IMR-90 (cell line): ENCODE measurements around the gene KRT71. TPM values are rescaled to one million over a fixed set of nuclear protein-coding genes. Genes with fewer than 3 reads are reported as not detected.

ENCODE experiments used
- ATAC-seq: fragments of 200-7000 bp; cut with Tn5 transposase; 2 replicates; pipeline ENCODE4 v1.9.1; 2020; ENCODE audit warnings: low read depth, mild to moderate bottlenecking, moderate library complexity
- BruUV-seq: library from RNA; stranded (reverse); fragments of 400-500 nt; replicated peaks from 2 replicates; lab custom pipeline; 2021; lab: Mats Ljungman, UMichigan
- CTCF ChIA-PET: fragments of 300-600 bp; formaldehyde crosslinking; extraction: SDS; loops from one replicate; lab custom pipeline; 2021; ENCODE audit warnings: antibody characterized with exemption; lab: Yijun Ruan, JAX
- POLR2A ChIA-PET: fragments of 300-600 bp; sonication (Branson Sonifier 250); formaldehyde crosslinking; loops from one replicate; lab custom pipeline; 2022; ENCODE audit warnings: antibody characterized with exemption; ENCODE audit not compliant: unreplicated experiment; lab: Charles Lee
- DNase-seq: peaks from one replicate; pipeline ENCODE4 v3.0.0; 2013
- H2AFZ ChIP-seq: replicated peaks from 2 replicates; pipeline ENCODE3; 2013; ENCODE audit warnings: low read length, mild to moderate bottlenecking; ENCODE audit not compliant: poor library complexity
- H2AK5ac ChIP-seq: 2 replicates; pipeline ENCODE4 v1.6.1; 2013; ENCODE audit warnings: low read depth, low read length, inconsistent platforms
- H2AK9ac ChIP-seq: replicated peaks from 2 replicates; pipeline ENCODE3; 2013; ENCODE audit warnings: mild to moderate bottlenecking, low read depth, low read length, moderate library complexity; ENCODE audit not compliant: poor library complexity
- H2BK120ac ChIP-seq: 2 replicates; pipeline ENCODE4 v1.6.1; 2013; ENCODE audit warnings: low read depth, low read length, inconsistent platforms
- H2BK15ac ChIP-seq: 3 replicates; pipeline ENCODE4 v1.6.1; 2013; ENCODE audit warnings: low read depth, low read length, inconsistent platforms
- H2BK20ac ChIP-seq: 2 replicates; pipeline ENCODE4 v1.6.1; 2013; ENCODE audit warnings: low read depth, mild to moderate bottlenecking, inconsistent platforms, low read length, moderate library complexity
- H2BK5ac ChIP-seq: 2 replicates; pipeline ENCODE4 v1.6.1; 2013; ENCODE audit warnings: mild to moderate bottlenecking, low read depth, low read length, inconsistent platforms; ENCODE audit not compliant: poor library complexity, severe bottlenecking
- H3K14ac ChIP-seq: replicated peaks from 2 replicates; pipeline ENCODE4 v1.6.1; 2013; ENCODE audit warnings: low read depth, low read length, inconsistent platforms
- H3K18ac ChIP-seq: 2 replicates; pipeline ENCODE4 v1.6.1; 2013; ENCODE audit warnings: low read depth, low read length, control low read depth
- H3K23ac ChIP-seq: 2 replicates; pipeline ENCODE4 v1.6.1; 2013; ENCODE audit warnings: low read depth, low read length, inconsistent platforms
- H3K27ac ChIP-seq: 2 replicates; pipeline ENCODE4 v1.5.1; 2013; ENCODE audit warnings: mild to moderate bottlenecking, control low read depth, low read length; ENCODE audit not compliant: insufficient read depth
- H3K27me3 ChIP-seq: 2 replicates; pipeline ENCODE4 v1.6.1; 2013; ENCODE audit warnings: low read length; ENCODE audit not compliant: control insufficient read depth, insufficient read depth
- H3K36me3 ChIP-seq: 2 replicates; pipeline ENCODE4 v1.6.1; 2013; ENCODE audit warnings: low read length, mixed read lengths; ENCODE audit not compliant: control insufficient read depth, insufficient read depth
- H3K4ac ChIP-seq: 2 replicates; pipeline ENCODE4 v1.6.1; 2013; ENCODE audit warnings: low read depth, low read length, inconsistent platforms
- H3K4me1 ChIP-seq: 2 replicates; pipeline ENCODE4 v1.6.1; 2013; ENCODE audit warnings: low read length, mixed read lengths; ENCODE audit not compliant: control insufficient read depth, insufficient read depth
- H3K4me2 ChIP-seq: 2 replicates; pipeline ENCODE4 v1.6.1; 2013; ENCODE audit warnings: low read depth, mild to moderate bottlenecking, control low read depth, low read length, moderate library complexity
- H3K4me3 ChIP-seq: 2 replicates; pipeline ENCODE4 v1.5.1; 2013; ENCODE audit warnings: low read depth, mild to moderate bottlenecking, control low read depth, low read length, moderate library complexity; ENCODE audit not compliant: insufficient read depth
- H3K56ac ChIP-seq: 2 replicates; pipeline ENCODE4 v1.6.1; 2013; ENCODE audit warnings: low read length, inconsistent platforms; ENCODE audit not compliant: insufficient read depth; ENCODE audit errors: extremely low read depth
- H3K79me1 ChIP-seq, 2 experiments: 2 replicates each; pipeline ENCODE4 v1.6.1; 2013; ENCODE audit warnings: low read length in 2 of 2, inconsistent platforms in 1 of 2, low read depth in 1 of 2
- H3K9ac ChIP-seq: 2 replicates; pipeline ENCODE4 v1.6.1; 2013; ENCODE audit warnings: low read depth, low read length, control low read depth
- H3K9me1 ChIP-seq: 2 replicates; pipeline ENCODE4 v1.6.1; 2013; ENCODE audit warnings: low read length, inconsistent platforms; ENCODE audit not compliant: insufficient read depth
- H3K9me3 ChIP-seq: 2 replicates; pipeline ENCODE4 v1.6.1; 2013; ENCODE audit warnings: low read length; ENCODE audit not compliant: control insufficient read depth, insufficient read depth
- H4K20me1 ChIP-seq: 2 replicates; pipeline ENCODE4 v1.6.1; 2013; ENCODE audit warnings: low read length, inconsistent platforms; ENCODE audit not compliant: insufficient read depth
- H4K5ac ChIP-seq: 2 replicates; pipeline ENCODE4 v1.6.1; 2013; ENCODE audit warnings: mild to moderate bottlenecking, low read depth, low read length, control low read depth
- H4K8ac ChIP-seq, 2 experiments: 2 replicates each; pipeline ENCODE4 v1.6.1; 2013; ENCODE audit warnings: low read depth in 2 of 2, low read length in 2 of 2, control low read depth in 1 of 2, inconsistent platforms in 1 of 2
- H4K91ac ChIP-seq: 2 replicates; pipeline ENCODE4 v1.6.1; 2013; ENCODE audit warnings: low read depth, low read length, inconsistent platforms; ENCODE audit not compliant: insufficient read depth
- BHLHE40 ChIP-seq: fragments of 150-350 bp; IDR thresholded peaks from 2 replicates; pipeline ENCODE4 v1.6.1; 2016; ENCODE audit warnings: mild to moderate bottlenecking, low read depth, low read length
- CEBPB ChIP-seq: IDR thresholded peaks from 2 replicates; pipeline ENCODE4 v1.6.1; 2012; ENCODE audit warnings: low read depth, low read length, improper control_type of control experiment
- CHD1 ChIP-seq: IDR thresholded peaks from 2 replicates; pipeline ENCODE4 v1.6.1; 2012; ENCODE audit warnings: low read depth, low read length, improper control_type of control experiment
- FOS ChIP-seq: fragments of 150-350 bp; IDR thresholded peaks from 2 replicates; pipeline ENCODE4 v1.6.1; 2016; ENCODE audit warnings: low read depth, low read length
- MAFK ChIP-seq: IDR thresholded peaks from 2 replicates; pipeline ENCODE4 v1.6.1; 2012; ENCODE audit warnings: low read depth, low read length, improper control_type of control experiment
- MAZ ChIP-seq: IDR thresholded peaks from 2 replicates; pipeline ENCODE4 v1.6.1; 2012; ENCODE audit warnings: low read depth, mild to moderate bottlenecking, low read length, improper control_type of control experiment, moderate library complexity, borderline replicate concordance
- NFE2L2 ChIP-seq: fragments of 150-350 bp; IDR thresholded peaks from 2 replicates; pipeline ENCODE4 v1.6.1; 2016; ENCODE audit warnings: low read depth, mild to moderate bottlenecking, low read length
- POLR2A ChIP-seq: IDR thresholded peaks from 2 replicates; pipeline ENCODE4 v1.6.1; 2012; ENCODE audit warnings: mild to moderate bottlenecking, low read depth, low read length
- RAD21 ChIP-seq: IDR thresholded peaks from 2 replicates; pipeline ENCODE4 v1.6.1; 2012; ENCODE audit warnings: low read length, improper control_type of control experiment
- RCOR1 ChIP-seq: IDR thresholded peaks from 2 replicates; pipeline ENCODE4 v1.6.1; 2012; ENCODE audit warnings: mild to moderate bottlenecking, low read length, improper control_type of control experiment; ENCODE audit not compliant: insufficient replicate concordance
- RFX5 ChIP-seq: IDR thresholded peaks from 2 replicates; pipeline ENCODE4 v1.8.0; 2012; ENCODE audit warnings: low read depth, mild to moderate bottlenecking, low read length, moderate library complexity
- SMC3 ChIP-seq: fragments of 150-350 bp; IDR thresholded peaks from 2 replicates; pipeline ENCODE4 v1.6.1; 2016; ENCODE audit warnings: low read depth, mild to moderate bottlenecking, antibody characterized with exemption, low read length, moderate library complexity
- WGBS, 2 experiments: methylation state at CpG; one replicate each; pipeline versions ENCODE4 v1.1.5 to v1.1.7; 2013; ENCODE audit warnings: missing lambda C conversion rate in 2 of 2; ENCODE audit not compliant: insufficient read length in 1 of 2; ENCODE audit errors: extremely low coverage in 2 of 2; 5-methylcytosine and 5-hydroxymethylcytosine counted together
- dilution Hi-C: fragments of 300-500 bp; cut with HindIII; formaldehyde crosslinking; loops from one replicate; pipeline ENCODE4 v1.14.3; 2018; ENCODE audit warnings: low sequenced_read_pairs; ENCODE audit not compliant: unreplicated experiment
- in situ Hi-C: fragments of 300-500 bp; cut with MboI; formaldehyde crosslinking; loops from 3 replicates; pipeline ENCODE4 v1.14.3; 2019; ENCODE audit warnings: low sequenced_read_pairs, inconsistent platforms, mixed read lengths
- intact Hi-C: fragments of 100-400 bp; cut with micrococcal nuclease; formaldehyde crosslinking; loops from 2 replicates; pipeline ENCODE4 v1.10.0; 2022
- polyA plus RNA-seq, 3 experiments: library from polyadenylated mRNA; depleted of rRNA; stranded (reverse); fragments of >200 nt; gene quantifications; 2 replicates each; pipeline ENCODE4 v1.2.3, GENCODE V29; 2012; ENCODE audit warnings: low replicate concordance in 1 of 3
- total RNA-seq: library from RNA; depleted of rRNA; stranded (reverse); fragments of >200 nt; gene quantifications from 2 replicates; pipeline ENCODE4 v1.2.3, GENCODE V29; 2012
- TF ChIP-seq, protein P1 (sequence below): fragments of 150-350 bp; IDR thresholded peaks from 2 replicates; pipeline ENCODE4 v1.6.1; 2016; ENCODE audit warnings: low read depth, mild to moderate bottlenecking, low read length, moderate library complexity, borderline replicate concordance
- TF ChIP-seq, protein P2 (sequence below): fragments of 150-350 bp; IDR thresholded peaks from 2 replicates; pipeline ENCODE4 v1.6.1; 2017; ENCODE audit warnings: mild to moderate bottlenecking, antibody characterized with exemption, low read length, low read depth
- TF ChIP-seq, protein P3 (sequence below): conservative IDR thresholded peaks from 2 replicates; pipeline ENCODE4 v1.5.1; 2012; ENCODE audit warnings: mild to moderate bottlenecking, low read depth, low read length, improper control_type of control experiment

Gene KRT71
- total and polyA plus RNA-seq, 2 of the 4 experiments (the other 2 are of a cell fraction): not detected

- Histone ChIP-seq H3K9ac (no peak overlapping the region), H3K9me3 (no peaks in the 10 kb centered on the region), H3K36me3 (no peaks in the 10 kb centered on the region), H2BK5ac (no peak overlapping the region), H4K5ac (no peak overlapping the region), H3K27me3 (peaks cover 35% of the 10 kb centered on the region), H3K4me1 (no peaks in the 10 kb centered on the region), H2AFZ (no peak overlapping the region), H2BK20ac (no peak overlapping the region), H3K4me2 (no peak overlapping the region), H3K79me1 (no peaks in the 10 kb centered on the region), H3K4ac (no peak overlapping the region), H3K4me3 (no peak overlapping the region), H4K8ac (no peak overlapping the region), H2AK9ac (peak overlapping the region; percentile 16), H3K9me1 (no peaks in the 10 kb centered on the region), H3K56ac (no peak overlapping the region), H3K14ac (no peak overlapping the region), H4K91ac (no peak overlapping the region), H3K23ac (no peak overlapping the region), H3K27ac (no peak overlapping the region), H2BK15ac (no peak overlapping the region), H2BK120ac (no peak overlapping the region), H2AK5ac (no peak overlapping the region), H3K18ac (no peak overlapping the region), H4K20me1 (no peaks in the 10 kb centered on the region; the same call in 1 of the 2 replicates)
- dilution Hi-C loops (no loop called here), in situ Hi-C loops (no loop called here), intact Hi-C loops (no loop called here)
- POLR2A ChIA-PET: no interaction called here
- no CpG with 5 or more reads among the region's 8 CpGs for WGBS, 2 experiments
- DNase-seq (no peak), ATAC-seq (no peak)
- CTCF ChIA-PET: interaction anchor here (0.6 kb wide), 1 partner anchor 32 kb away, joined by 7 read pairs; no protein-coding TSS in a partner anchor
- no TSS peak for BruUV-seq
- TF ChIP-seq MAZ (no peak), CEBPB (no peak), BHLHE40 (no peak), SMC3 (no peak), CHD1 (no peak), POLR2A (no peak), RAD21 (no peak), RCOR1 (no peak), RFX5 (no peak), FOS (no peak), NFE2L2 (no peak), MAFK (no peak)
- TF ChIP-seq, protein P1, sequence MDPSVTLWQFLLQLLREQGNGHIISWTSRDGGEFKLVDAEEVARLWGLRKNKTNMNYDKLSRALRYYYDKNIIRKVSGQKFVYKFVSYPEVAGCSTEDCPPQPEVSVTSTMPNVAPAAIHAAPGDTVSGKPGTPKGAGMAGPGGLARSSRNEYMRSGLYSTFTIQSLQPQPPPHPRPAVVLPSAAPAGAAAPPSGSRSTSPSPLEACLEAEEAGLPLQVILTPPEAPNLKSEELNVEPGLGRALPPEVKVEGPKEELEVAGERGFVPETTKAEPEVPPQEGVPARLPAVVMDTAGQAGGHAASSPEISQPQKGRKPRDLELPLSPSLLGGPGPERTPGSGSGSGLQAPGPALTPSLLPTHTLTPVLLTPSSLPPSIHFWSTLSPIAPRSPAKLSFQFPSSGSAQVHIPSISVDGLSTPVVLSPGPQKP: no peak
- TF ChIP-seq, protein P2, sequence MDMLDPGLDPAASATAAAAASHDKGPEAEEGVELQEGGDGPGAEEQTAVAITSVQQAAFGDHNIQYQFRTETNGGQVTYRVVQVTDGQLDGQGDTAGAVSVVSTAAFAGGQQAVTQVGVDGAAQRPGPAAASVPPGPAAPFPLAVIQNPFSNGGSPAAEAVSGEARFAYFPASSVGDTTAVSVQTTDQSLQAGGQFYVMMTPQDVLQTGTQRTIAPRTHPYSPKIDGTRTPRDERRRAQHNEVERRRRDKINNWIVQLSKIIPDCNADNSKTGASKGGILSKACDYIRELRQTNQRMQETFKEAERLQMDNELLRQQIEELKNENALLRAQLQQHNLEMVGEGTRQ: no peak
- TF ChIP-seq, protein P3, sequence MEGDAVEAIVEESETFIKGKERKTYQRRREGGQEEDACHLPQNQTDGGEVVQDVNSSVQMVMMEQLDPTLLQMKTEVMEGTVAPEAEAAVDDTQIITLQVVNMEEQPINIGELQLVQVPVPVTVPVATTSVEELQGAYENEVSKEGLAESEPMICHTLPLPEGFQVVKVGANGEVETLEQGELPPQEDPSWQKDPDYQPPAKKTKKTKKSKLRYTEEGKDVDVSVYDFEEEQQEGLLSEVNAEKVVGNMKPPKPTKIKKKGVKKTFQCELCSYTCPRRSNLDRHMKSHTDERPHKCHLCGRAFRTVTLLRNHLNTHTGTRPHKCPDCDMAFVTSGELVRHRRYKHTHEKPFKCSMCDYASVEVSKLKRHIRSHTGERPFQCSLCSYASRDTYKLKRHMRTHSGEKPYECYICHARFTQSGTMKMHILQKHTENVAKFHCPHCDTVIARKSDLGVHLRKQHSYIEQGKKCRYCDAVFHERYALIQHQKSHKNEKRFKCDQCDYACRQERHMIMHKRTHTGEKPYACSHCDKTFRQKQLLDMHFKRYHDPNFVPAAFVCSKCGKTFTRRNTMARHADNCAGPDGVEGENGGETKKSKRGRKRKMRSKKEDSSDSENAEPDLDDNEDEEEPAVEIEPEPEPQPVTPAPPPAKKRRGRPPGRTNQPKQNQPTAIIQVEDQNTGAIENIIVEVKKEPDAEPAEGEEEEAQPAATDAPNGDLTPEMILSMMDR: no peak
Measured at GRCh38 chr12:52518574-52519386, 34.2 kb downstream of the KRT71 start.
